B cell (primary cell): ENCODE results near the gene CRAT. TPM values are rescaled to one million over a fixed set of nuclear protein-coding genes. Genes with fewer than 3 reads are reported as not detected.

ENCODE experiments used
- ATAC-seq: fragments of 200-7000 bp; cut with Tn5 transposase; one replicate; pipeline ENCODE4 v1.10.0; 2021; ENCODE audit warnings: low read depth, mild to moderate bottlenecking, moderate number of reproducible peaks, moderate library complexity
- CTCF ChIA-PET: fragments of 350-600 bp; sonication (Branson Sonifier 250); formaldehyde crosslinking; loops from one replicate; lab custom pipeline; 2021; ENCODE audit warnings: antibody characterized with exemption, inconsistent platforms; lab: Charles Lee
- POLR2A ChIA-PET: fragments of 350-600 bp; sonication (Branson Sonifier 250); formaldehyde crosslinking; loops from one replicate; lab custom pipeline; 2021; ENCODE audit warnings: antibody characterized with exemption; lab: Charles Lee
- DNase-seq: peaks from one replicate; pipeline ENCODE4 v3.0.0; 2013
- H2AFZ ChIP-seq: 2 replicates; pipeline ENCODE4 v1.6.1; 2012; ENCODE audit warnings: mild to moderate bottlenecking, low read depth, low read length; ENCODE audit not compliant: insufficient read depth, poor library complexity, severe bottlenecking
- H3K27ac ChIP-seq, 2 donors: 1 replicate in 1 of 2; 2 replicates in 1 of 2; pipeline ENCODE4 v1.5.1; 2012 to 2013; ENCODE audit warnings: low read length in 2 of 2, mild to moderate bottlenecking in 2 of 2, moderate library complexity in 1 of 2
- H3K27me3 ChIP-seq, 4 experiments: fragments of 200-600 bp in 1 of 4; sonication (generic) in 1 of 4; replicated peaks in 1 of 4; 1 replicate in 2 of 4; 2 replicates in 2 of 4; pipeline versions ENCODE4 v1.6.1 to v1.7.0; 2013 to 2016; ENCODE audit warnings: low read length in 3 of 4, mild to moderate bottlenecking in 2 of 4, mixed read lengths in 1 of 4, moderate library complexity in 1 of 4; ENCODE audit not compliant: insufficient read depth in 4 of 4, control insufficient read depth in 3 of 4; ENCODE audit errors: control extremely low read depth in 1 of 4
- H3K36me3 ChIP-seq, 2 experiments: replicated peaks in 1 of 2; 1 replicate in 1 of 2; 2 replicates in 1 of 2; pipeline versions ENCODE4 v1.6.1 to v1.7.1; 2013; ENCODE audit warnings: low read length in 1 of 2; ENCODE audit not compliant: insufficient read depth in 2 of 2, control insufficient read depth in 1 of 2; ENCODE audit errors: control extremely low read depth in 1 of 2, extremely low read depth in 1 of 2
- H3K4me1 ChIP-seq, 2 donors: fragments of 200-600 bp in 1 of 2; sonication (generic) in 1 of 2; 1 replicate in 1 of 2; 2 replicates in 1 of 2; pipeline versions ENCODE4 v1.5.1 to v1.6.1; 2013 to 2017; ENCODE audit warnings: low read length in 2 of 2; ENCODE audit not compliant: control insufficient read depth in 2 of 2, insufficient read depth in 2 of 2
- H3K4me2 ChIP-seq: replicated peaks from 2 replicates; pipeline ENCODE3; 2012; ENCODE audit warnings: mild to moderate bottlenecking, low read depth, low read length; ENCODE audit not compliant: poor library complexity, severe bottlenecking
- H3K4me3 ChIP-seq, 5 experiments: fragments of 200-600 bp in 1 of 5; sonication (generic) in 1 of 5; 1 replicate in 3 of 5; 2 replicates in 2 of 5; pipeline versions ENCODE4 v1.5.1 to v1.7.0; 2011 to 2016; ENCODE audit warnings: low read length in 4 of 5, mild to moderate bottlenecking in 4 of 5, low read depth in 2 of 5, control low read depth in 1 of 5, moderate library complexity in 1 of 5; ENCODE audit not compliant: insufficient read depth in 1 of 5; ENCODE audit errors: control extremely low read depth in 1 of 5, extremely low read depth in 1 of 5
- H3K79me2 ChIP-seq: fragments of 200-600 bp; sonication (generic); one replicate; pipeline ENCODE4 v1.6.0; 2016; ENCODE audit warnings: low read length; ENCODE audit not compliant: control insufficient read depth, insufficient read depth
- H3K9ac ChIP-seq: fragments of 200-600 bp; sonication (generic); 2 replicates; pipeline ENCODE4 v1.6.1; 2017; ENCODE audit warnings: mild to moderate bottlenecking, low read length, moderate library complexity
- H3K9me3 ChIP-seq, 3 donors: one replicate each; pipeline versions ENCODE4 v1.6.1 to v1.7.1; 2013; ENCODE audit warnings: low read length in 2 of 3; ENCODE audit not compliant: control insufficient read depth in 2 of 3, insufficient read depth in 1 of 3; ENCODE audit errors: control extremely low read depth in 1 of 3
- H4K20me1 ChIP-seq: 2 replicates; pipeline ENCODE4 v1.6.0; 2012; ENCODE audit warnings: mild to moderate bottlenecking, low read length; ENCODE audit not compliant: insufficient read depth, control insufficient read depth, poor library complexity, severe bottlenecking
- H3K27ac Mint-ChIP-seq: one replicate; pipeline ENCODE4 v1.8.0; 2021; ENCODE audit warnings: mixed read lengths
- H3K27me3 Mint-ChIP-seq: one replicate; pipeline ENCODE4 v1.8.0; 2021; ENCODE audit warnings: mixed read lengths
- H3K4me1 Mint-ChIP-seq: one replicate; pipeline ENCODE4 v1.8.0; 2021; ENCODE audit warnings: mixed read lengths
- H3K4me3 Mint-ChIP-seq: one replicate; pipeline ENCODE4 v1.8.0; 2021; ENCODE audit warnings: mixed read lengths
- H3K9me3 Mint-ChIP-seq: one replicate; pipeline ENCODE4 v1.8.0; 2022; ENCODE audit warnings: mixed read lengths; ENCODE audit not compliant: insufficient read depth
- CTCF ChIP-seq: fragments of 200-600 bp; IDR thresholded peaks from one replicate; pipeline ENCODE4 v1.8.0; 2022; ENCODE audit warnings: antibody characterized with exemption, mild to moderate bottlenecking
- EZH2 ChIP-seq: IDR thresholded peaks from 2 replicates; pipeline ENCODE4 v1.6.1; 2012; ENCODE audit warnings: borderline replicate concordance, low read depth, mild to moderate bottlenecking, moderate library complexity, low read length; ENCODE audit not compliant: insufficient read depth, poor library complexity, severe bottlenecking
- WGBS: methylation state at CpG from one replicate; pipeline ENCODE4 v1.1.5; 2013; ENCODE audit warnings: missing lambda C conversion rate; ENCODE audit not compliant: insufficient coverage; 5-methylcytosine and 5-hydroxymethylcytosine counted together
- intact Hi-C: fragments of 100-400 bp; cut with micrococcal nuclease; formaldehyde crosslinking; loops from one replicate; pipeline ENCODE4 v1.10.0; 2022
- polyA plus RNA-seq: library from polyadenylated mRNA; depleted of rRNA; stranded (reverse); fragments of >200 nt; gene quantifications from 2 replicates; pipeline ENCODE4 v1.2.3, GENCODE V29; 2012
- total RNA-seq, 2 donors: library from RNA; stranded (reverse); fragments of 120-200 nt in 1 of 2; gene quantifications; 1 replicate in 1 of 2; 2 replicates in 1 of 2; pipeline versions ENCODE4 v1.2.3 to v1.2.4, GENCODE V29; 2013 to 2022

The CRAT gene
- total and polyA plus RNA-seq, 2 donors (not counting 1 experiment from before 2014, with no cell fraction given), result 8.0 to 14.1 TPM

DNA sequence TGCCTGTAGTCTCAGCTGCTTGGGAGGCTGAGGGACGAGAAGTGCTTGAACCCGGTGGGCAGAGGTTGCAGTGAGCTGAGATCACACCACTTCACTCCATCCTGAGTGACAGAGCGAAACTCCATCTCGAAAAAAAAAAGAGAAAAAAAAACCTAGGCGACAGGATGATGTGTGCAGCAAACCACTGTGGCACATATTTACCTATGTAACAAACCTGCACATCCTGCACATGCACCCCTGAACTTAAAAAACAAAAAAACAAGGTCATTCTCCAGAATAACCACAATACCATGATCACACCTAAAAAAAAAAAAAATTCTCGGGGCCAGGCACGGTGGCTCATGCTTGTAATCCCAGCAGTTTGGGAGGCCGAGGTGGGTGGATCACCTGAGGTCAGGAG, 37.2 kb downstream of the CRAT start:
- intact Hi-C loops, result no loop called here
- Histone ChIP-seq H3K9ac (no peak overlapping the region), H3K4me2 (no peak overlapping the region), H3K27ac (no peak overlapping the region), H3K4me1 (peaks cover 21 to 30% of the 10 kb centered on the region in 2 donors), H3K4me3 (no peak overlapping the region), H2AFZ (no peak overlapping the region), H3K9me3 (no peaks in the 10 kb centered on the region), H4K20me1 (no peaks in the 10 kb centered on the region), H3K27me3 (no peaks in the 10 kb centered on the region), H3K79me2 (no peaks in the 10 kb centered on the region), H3K36me3 (peaks cover 0 to 1% of the 10 kb centered on the region in 2 experiments)
- ChIA-PET CTCF (interaction anchor here (0.7 to 1.1 kb wide), 3 partner anchors 10 to 45 kb away, joined by 3 to 5 read pairs (median 3); partner anchors contain the start of gene SH3GLB2), POLR2A (no interaction called here)
- Mint-ChIP-seq H3K27me3 (no peaks in the 10 kb centered on the region), H3K27ac (no peak overlapping the region), H3K4me1 (peaks cover 21% of the 10 kb centered on the region), H3K9me3 (no peaks in the 10 kb centered on the region), H3K4me3 (no peak overlapping the region)
- TF ChIP-seq CTCF, result no peak
- DNase-seq (no peak), ATAC-seq (no peak)
- 92% methylated on average over 3 of the region's 8 CpGs for WGBS

DNA sequence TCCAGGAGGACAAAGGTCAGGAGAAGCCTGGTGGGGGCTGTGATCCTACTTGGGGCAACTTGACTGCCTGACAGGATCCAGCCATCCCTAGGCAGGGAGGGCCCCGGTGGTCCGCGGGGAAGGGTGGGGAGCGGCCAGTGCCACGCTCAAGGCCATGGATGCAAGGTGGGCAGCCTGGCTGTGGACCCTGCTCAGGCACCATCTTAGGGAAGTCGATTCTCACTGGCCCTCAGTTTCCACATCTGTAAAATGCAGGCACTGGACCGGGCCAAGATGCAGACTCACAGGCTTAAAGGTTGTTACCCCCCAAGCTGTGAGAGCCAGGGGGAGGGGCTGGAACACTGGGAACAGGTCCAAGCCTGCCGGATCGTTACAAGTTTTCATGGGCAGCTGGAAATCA, 38.4 kb downstream of the CRAT start:
- Histone ChIP-seq H2AFZ (no peak overlapping the region), H4K20me1 (no peaks in the 10 kb centered on the region), H3K27me3 (no peaks in the 10 kb centered on the region), H3K9me3 (no peaks in the 10 kb centered on the region), H3K27ac (no peak overlapping the region), H3K79me2 (no peaks in the 10 kb centered on the region), H3K36me3 (peaks cover 0 to 3% of the 10 kb centered on the region in 2 experiments), H3K9ac (no peak overlapping the region), H3K4me1 (peaks cover 25 to 37% of the 10 kb centered on the region in 2 donors), H3K4me2 (no peak overlapping the region), H3K4me3 (no peak overlapping the region)
- ATAC-seq (no peak), DNase-seq (no peak)
- TF ChIP-seq EZH2, result no peak
- Mint-ChIP-seq H3K4me3 (no peak overlapping the region), H3K9me3 (no peaks in the 10 kb centered on the region), H3K27me3 (no peaks in the 10 kb centered on the region), H3K4me1 (peaks cover 25% of the 10 kb centered on the region), H3K27ac (peak overlapping the region; percentile 75)
- WGBS, result 86% methylated on average over 7 of the region's 9 CpGs
- POLR2A ChIA-PET, result interaction anchor here (0.6 kb wide), 1 partner anchor 849 kb away, joined by 3 read pairs; no protein-coding TSS in a partner anchor
- intact Hi-C loops, result no loop called here
- CTCF ChIA-PET, result no interaction called here
